BLaER1 treated with 17β-estradiol and CSF1 and Interleukin-3, amounts not matched to agents 10 nM and 100 nM (cell line): Measurements from ENCODE around the gene UCK1.

Experiments used
- H3K27ac ChIP-seq, 11 experiments: shearing (Covaris generic); formaldehyde crosslinking; 2 replicates each; pipeline ENCODE4 v1.8.1; 2022
- H3K27me3 ChIP-seq, 11 experiments: shearing (Covaris generic); formaldehyde crosslinking; 2 replicates each; pipeline ENCODE4 v1.8.1; 2022
- H3K36me3 ChIP-seq, 11 experiments: shearing (Covaris generic); formaldehyde crosslinking; 2 replicates each; pipeline ENCODE4 v1.8.1; 2022
- H3K4me1 ChIP-seq, 10 experiments: shearing (Covaris generic); formaldehyde crosslinking; 2 replicates each; pipeline ENCODE4 v1.8.1; 2022
- H3K4me2 ChIP-seq, 11 experiments: shearing (Covaris generic); formaldehyde crosslinking; 2 replicates each; pipeline ENCODE4 v1.8.1; 2022
- H3K4me3 ChIP-seq, 10 experiments: shearing (Covaris generic); formaldehyde crosslinking; 2 replicates each; pipeline ENCODE4 v1.8.1; 2022
- H3K9ac ChIP-seq, 11 experiments: shearing (Covaris generic); formaldehyde crosslinking; 2 replicates each; pipeline ENCODE4 v1.8.1; 2022
- H3K9me3 ChIP-seq, 11 experiments: shearing (Covaris generic); formaldehyde crosslinking; replicated peaks in 1 of 11; 2 replicates each; pipeline ENCODE4 v1.8.1; 2022
- H4K20me1 ChIP-seq, 11 experiments: shearing (Covaris generic); formaldehyde crosslinking; 2 replicates each; pipeline ENCODE4 v1.8.1; 2022
- Cebpa-rat ChIP-seq, 11 experiments: shearing (Covaris generic); IDR thresholded peaks; 2 replicates each; pipeline ENCODE4 v1.8.1; 2022

Gene UCK1

GRCh38 chr9:131530920-131531832 lies at the start of gene UCK1:
Gene UCK1, minus strand, starts transcription at chr9:131531263. Its CDS starts 89 bp downstream, at chr9:131531174.
- H3K4me1 ChIP-seq = peaks cover 43 to 56% (median 51%) of the 10 kb centered on the region in 10 experiments
- no peaks in the 10 kb centered on the region for H3K9me3 ChIP-seq
- peaks cover 0 to 24% (median 9%) of the 10 kb centered on the region in 11 experiments; a peak in 11 of 22 replicates for H4K20me1 ChIP-seq
- peak within 1 kb of the TSS; percentile 86 to 100 (median 96) for H3K4me2 ChIP-seq
- H3K4me3 ChIP-seq = peak within 1 kb of the TSS; percentile 73 to 97 (median 86)
- TF ChIP-seq Cebpa-rat (IDR thresholded peaks at IDR 0.05) = no peak
- peak within 1 kb of the TSS; percentile 84 to 95 (median 91) for H3K9ac ChIP-seq
- peaks cover 33 to 40% (median 38%) of the 10 kb centered on the region in 11 experiments for H3K36me3 ChIP-seq
- peak within 1 kb of the TSS; percentile 70 to 87 (median 83) for H3K27ac ChIP-seq
- no peaks in the 10 kb centered on the region for H3K27me3 ChIP-seq

- H3K9ac ChIP-seq = peak overlapping the region in 10 of 11 experiments; percentile 10 to 71 (median 56); a peak in 16 of 22 replicates
- H3K36me3 ChIP-seq = peaks cover 72 to 99% (median 88%) of the 10 kb centered on the region in 11 experiments
These were observed 49.3 kb upstream of the UCK1 start for GRCh38 chr9:131580358-131580757.

GRCh38 chr9:131579789-131580211 lies 48.7 kb upstream of the UCK1 start:
- Histone ChIP-seq H3K9ac (peak overlapping the region; percentile 10 to 71 (median 53); a peak in 20 of 22 replicates), H3K27me3 (no peaks in the 10 kb centered on the region), H3K4me2 (peak overlapping the region; percentile 67 to 95 (median 85)), H3K36me3 (peaks cover 71 to 100% (median 89%) of the 10 kb centered on the region in 11 experiments), H3K4me3 (peak overlapping the region in 5 of 10 experiments; percentile 11 to 44 (median 17); a peak in 3 of 20 replicates), H3K27ac (peak overlapping the region in 9 of 11 experiments; percentile 44 to 80 (median 63); a peak in 17 of 22 replicates), H3K4me1 (peaks cover 53 to 97% (median 84%) of the 10 kb centered on the region in 10 experiments), H4K20me1 (peaks cover 35 to 93% (median 64%) of the 10 kb centered on the region in 11 experiments), H3K9me3 (no peaks in the 10 kb centered on the region)
- TF ChIP-seq Cebpa-rat (IDR thresholded peaks at IDR 0.05) = no peak

More at GRCh38 chr9:131580358-131580757, 49.3 kb upstream of the UCK1 start:
- TF ChIP-seq Cebpa-rat (IDR thresholded peaks at IDR 0.05) = no peak
- no peaks in the 10 kb centered on the region for H3K27me3 ChIP-seq
- H3K4me1 ChIP-seq = peaks cover 58 to 97% (median 86%) of the 10 kb centered on the region in 10 experiments
- peak overlapping the region; percentile 67 to 95 (median 85) for H3K4me2 ChIP-seq
- no peaks in the 10 kb centered on the region for H3K9me3 ChIP-seq
- no peak overlapping the region for H3K4me3 ChIP-seq
- H4K20me1 ChIP-seq = peaks cover 35 to 98% (median 68%) of the 10 kb centered on the region in 11 experiments
- H3K27ac ChIP-seq = peak overlapping the region in 6 of 11 experiments; percentile 58 to 80 (median 71); a peak in 4 of 22 replicates

- Histone ChIP-seq H3K27ac (peak overlapping the region in 9 of 11 experiments; percentile 44 to 80 (median 63); a peak in 19 of 22 replicates), H3K4me1 (peaks cover 44 to 89% (median 76%) of the 10 kb centered on the region in 10 experiments), H3K27me3 (no peaks in the 10 kb centered on the region), H3K9me3 (no peaks in the 10 kb centered on the region), H3K36me3 (peaks cover 65 to 100% (median 86%) of the 10 kb centered on the region in 11 experiments), H3K9ac (peak overlapping the region; percentile 10 to 71 (median 53); a peak in 21 of 22 replicates), H4K20me1 (peaks cover 35 to 84% (median 64%) of the 10 kb centered on the region in 11 experiments), H3K4me2 (peak overlapping the region; percentile 67 to 95 (median 85)), H3K4me3 (peak overlapping the region in 7 of 10 experiments; percentile 6 to 44 (median 17); a peak in 6 of 20 replicates)
- TF ChIP-seq Cebpa-rat (IDR thresholded peaks at IDR 0.05) = no peak
These were observed 47.9 kb upstream of the UCK1 start for GRCh38 chr9:131578731-131579504.

GRCh38 chr9:131578021-131578420 lies 47.0 kb upstream of the UCK1 start:
- H3K9ac ChIP-seq = peak overlapping the region in 10 of 11 experiments; percentile 10 to 71 (median 56); a peak in 13 of 22 replicates
- peaks cover 37 to 80% (median 67%) of the 10 kb centered on the region in 10 experiments for H3K4me1 ChIP-seq
- H3K27ac ChIP-seq = peak overlapping the region in 8 of 11 experiments; percentile 58 to 80 (median 66); a peak in 13 of 22 replicates
- peak overlapping the region in 2 of 10 experiments; percentile 13 to 17; a peak in 4 of 20 replicates for H3K4me3 ChIP-seq
- H3K9me3 ChIP-seq = no peaks in the 10 kb centered on the region
- peak overlapping the region; percentile 67 to 95 (median 85) for H3K4me2 ChIP-seq
- peaks cover 60 to 98% (median 84%) of the 10 kb centered on the region in 11 experiments for H3K36me3 ChIP-seq
- peaks cover 35 to 80% (median 59%) of the 10 kb centered on the region in 11 experiments for H4K20me1 ChIP-seq
- no peak for TF ChIP-seq Cebpa-rat (IDR thresholded peaks at IDR 0.05)
- H3K27me3 ChIP-seq = no peaks in the 10 kb centered on the region

GRCh38 chr9:131577005-131578000 lies 46.2 kb upstream of the UCK1 start:
- Histone ChIP-seq H3K4me1 (peaks cover 37 to 73% (median 61%) of the 10 kb centered on the region in 10 experiments), H3K4me2 (peak overlapping the region; percentile 67 to 95 (median 85)), H3K4me3 (no peak overlapping the region), H3K27me3 (no peaks in the 10 kb centered on the region), H3K27ac (peak overlapping the region in 4 of 11 experiments; percentile 58 to 80 (median 69); a peak in 4 of 22 replicates), H3K36me3 (peaks cover 55 to 98% (median 84%) of the 10 kb centered on the region in 11 experiments), H3K9me3 (no peaks in the 10 kb centered on the region), H3K9ac (peak overlapping the region in 9 of 11 experiments; percentile 5 to 66 (median 51); a peak in 10 of 22 replicates), H4K20me1 (peaks cover 35 to 73% (median 55%) of the 10 kb centered on the region in 11 experiments)
- no peak for TF ChIP-seq Cebpa-rat (IDR thresholded peaks at IDR 0.05)
